ENCODE results near the gene VARS2.
"Not testable (repeated sequence)": the region's sequence is repeated elsewhere in the genome, so short reads cannot be mapped to it uniquely, and the experiment has no call there.

The VARS2 gene

GRCh38 chr6:30914854-30915590, 984 bp downstream of the VARS2 start:
- no peak for TF ChIP-seq CTCF (IDR thresholded peaks at IDR 0.05; ENCODE audit: low read depth, low read length)
- peak overlapping the region; percentile 51 for H3K4me3 ChIP-seq (ENCODE audit: low read depth, low read length)
- no peaks in the 10 kb centered on the region for H3K9me3 ChIP-seq
- peaks cover 3% of the 10 kb centered on the region; the same call in 1 of the 2 replicates for H3K4me1 ChIP-seq
- no peaks in the 10 kb centered on the region for H3K27me3 ChIP-seq
- H3K36me3 ChIP-seq = peaks cover 7% of the 10 kb centered on the region
- DNase-seq = no peak

GRCh38 chr6:30915591-30915946, 1.5 kb downstream of the VARS2 start:
- peak; percentile 76 for TF ChIP-seq CTCF (IDR thresholded peaks at IDR 0.05; ENCODE audit: low read depth, low read length)
- peak; percentile 45 for DNase-seq
- Histone ChIP-seq H3K4me1 (peaks cover 3% of the 10 kb centered on the region; the same call in 1 of the 2 replicates), H3K36me3 (peaks cover 5% of the 10 kb centered on the region), H3K9me3 (no peaks in the 10 kb centered on the region), H3K4me3 (ENCODE audit: low read depth, low read length) (no peak overlapping the region), H3K27me3 (no peaks in the 10 kb centered on the region)

- Histone ChIP-seq H3K4me1 (peaks cover 3% of the 10 kb centered on the region; the same call in 1 of the 2 replicates), H3K36me3 (no peaks in the 10 kb centered on the region; the same call in 1 of the 2 replicates), H3K4me3 (ENCODE audit: low read depth, low read length) (no peak overlapping the region), H3K9me3 (no peaks in the 10 kb centered on the region), H3K27me3 (no peaks in the 10 kb centered on the region)
- no peak for DNase-seq
- TF ChIP-seq CTCF (IDR thresholded peaks at IDR 0.05; ENCODE audit: low read depth, low read length) = no peak
These were observed 3.0 kb downstream of the VARS2 start for GRCh38 chr6:30917041-30917440.

- Histone ChIP-seq H3K4me3 (ENCODE audit: low read depth, low read length) (no peak overlapping the region), H3K36me3 (no peaks in the 10 kb centered on the region; the same call in 1 of the 2 replicates), H3K4me1 (peaks cover 3% of the 10 kb centered on the region; the same call in 1 of the 2 replicates), H3K9me3 (no peaks in the 10 kb centered on the region), H3K27me3 (no peaks in the 10 kb centered on the region)
- TF ChIP-seq CTCF (IDR thresholded peaks at IDR 0.05; ENCODE audit: low read depth, low read length) = no peak
- no peak for DNase-seq
These were observed 3.4 kb downstream of the VARS2 start for GRCh38 chr6:30917487-30917886.

GRCh38 chr6:30918670-30919069, 4.6 kb downstream of the VARS2 start:
- no peak for TF ChIP-seq CTCF (IDR thresholded peaks at IDR 0.05; ENCODE audit: low read depth, low read length)
- Histone ChIP-seq H3K27me3 (no peaks in the 10 kb centered on the region), H3K9me3 (no peaks in the 10 kb centered on the region), H3K4me1 (peaks cover 3% of the 10 kb centered on the region; the same call in 1 of the 2 replicates), H3K36me3 (no peaks in the 10 kb centered on the region; the same call in 1 of the 2 replicates), H3K4me3 (ENCODE audit: low read depth, low read length) (no peak overlapping the region)
- no peak for DNase-seq

GRCh38 chr6:30922447-30922852, 8.4 kb downstream of the VARS2 start:
- H3K4me1 ChIP-seq = no peaks in the 10 kb centered on the region
- DNase-seq = no peak
- H3K9me3 ChIP-seq = no peaks in the 10 kb centered on the region
- H3K27me3 ChIP-seq = no peaks in the 10 kb centered on the region
- H3K4me3 ChIP-seq (ENCODE audit: low read depth, low read length) = no peak overlapping the region
- no peaks in the 10 kb centered on the region; the same call in 1 of the 2 replicates for H3K36me3 ChIP-seq
- no peak for TF ChIP-seq CTCF (IDR thresholded peaks at IDR 0.05; ENCODE audit: low read depth, low read length)

- not testable (repeated sequence) for DNase-seq; H3K27me3 ChIP-seq; H3K36me3 ChIP-seq; H3K9me3 ChIP-seq; H3K4me3 ChIP-seq (ENCODE audit: low read depth, low read length); H3K4me1 ChIP-seq
These were observed 10.1 kb downstream of the VARS2 start for GRCh38 chr6:30924040-30924627.
